Endodermal cell (in vitro differentiated cells): Measurements from ENCODE around the gene MTMR2. TPM values are rescaled to one million over a fixed set of nuclear protein-coding genes. Genes with fewer than 3 reads are reported as not detected.
A peak's percentile ranks its signal among the peaks of the same experiment; 100 is the strongest.

Source experiments
- DNase-seq: peaks from one replicate; pipeline ENCODE4 v3.0.0-alpha.2; 2017
- H3K27ac ChIP-seq: 2 replicates; pipeline ENCODE4 v1.5.1; 2013; ENCODE audit warnings: mild to moderate bottlenecking, low read depth, low read length, moderate library complexity
- H3K27me3 ChIP-seq: 2 replicates; pipeline ENCODE4 v1.6.1; 2013; ENCODE audit warnings: mild to moderate bottlenecking, low read length, moderate library complexity; ENCODE audit not compliant: insufficient read depth, control insufficient read depth, poor library complexity, severe bottlenecking
- H3K36me3 ChIP-seq: 2 replicates; pipeline ENCODE4 v1.7.0; 2013; ENCODE audit warnings: mild to moderate bottlenecking, low read length, moderate library complexity; ENCODE audit not compliant: control insufficient read depth, insufficient read depth
- H3K4me1 ChIP-seq: one replicate; pipeline ENCODE4 v1.7.0; 2013; ENCODE audit warnings: low read length; ENCODE audit not compliant: control insufficient read depth, insufficient read depth
- H3K4me3 ChIP-seq: 2 replicates; pipeline ENCODE4 v1.5.1; 2013; ENCODE audit warnings: mild to moderate bottlenecking, low read length, moderate library complexity
- H3K9ac ChIP-seq: 2 replicates; pipeline ENCODE4 v1.6.1; 2013; ENCODE audit warnings: mild to moderate bottlenecking, low read length, moderate library complexity; ENCODE audit not compliant: poor library complexity, severe bottlenecking; ENCODE audit errors: extremely low read depth
- H3K9me3 ChIP-seq: 2 replicates; pipeline ENCODE4 v1.6.1; 2013; ENCODE audit warnings: mild to moderate bottlenecking, low read length, moderate library complexity; ENCODE audit not compliant: control insufficient read depth
- H3K27ac Mint-ChIP-seq: 2 replicates; pipeline ENCODE4 v1.8.0; 2020; ENCODE audit warnings: mixed read lengths
- H3K27me3 Mint-ChIP-seq: 2 replicates; pipeline ENCODE4 v1.8.0; 2021; ENCODE audit warnings: mild to moderate bottlenecking, mixed read lengths; ENCODE audit not compliant: insufficient read depth
- H3K36me3 Mint-ChIP-seq: 2 replicates; pipeline ENCODE4 v1.8.0; 2020; ENCODE audit warnings: low read depth, mixed read lengths
- H3K4me1 Mint-ChIP-seq: 2 replicates; pipeline ENCODE4 v1.8.0; 2020; ENCODE audit warnings: mixed read lengths
- H3K4me3 Mint-ChIP-seq: 2 replicates; pipeline ENCODE4 v1.8.0; 2020; ENCODE audit warnings: mild to moderate bottlenecking, moderate library complexity, mixed read lengths
- H3K9me3 Mint-ChIP-seq: 2 replicates; pipeline ENCODE4 v1.8.0; 2020; ENCODE audit warnings: mild to moderate bottlenecking, mixed read lengths
- WGBS, 2 experiments: methylation state at CpG; one replicate each; pipeline versions ENCODE4 v1.1.5 to v1.1.7; 2013; ENCODE audit warnings: missing lambda C conversion rate in 2 of 2, mixed read lengths in 1 of 2; ENCODE audit not compliant: insufficient coverage in 1 of 2, insufficient read length in 1 of 2; 5-methylcytosine and 5-hydroxymethylcytosine counted together
- long read RNA-seq, 4 experiments: library from polyadenylated mRNA in 2 of 4; library from RNA in 1 of 4; library from capped mRNA in 1 of 4; stranded (forward) in 3 of 4; unstranded in 1 of 4; transcript quantifications; one replicate each; pipeline ENCODE4 v2.0.0, GENCODE V29; 2020 to 2021; ENCODE audit warnings: inconsistent platforms in 1 of 4
- polyA plus RNA-seq, 2 experiments: library from polyadenylated mRNA; stranded (reverse); fragments of 50-300 nt; gene quantifications; one replicate each; pipeline ENCODE4 v1.2.3, GENCODE V29; 2013
- total RNA-seq, 2 donors: library from RNA; stranded (reverse); fragmentation: NEBNext Ultra II Directional in 1 of 2; extraction: Animal tissue kit (Norgen Biotek cat#: 25700) in 1 of 2; gene quantifications; 2 replicates in 1 of 2; 3 replicates in 1 of 2; pipeline ENCODE4 v1.2.1, GENCODE V29; 2021
- TF ChIP-seq, protein P1 (sequence below): fragments of 200-600 bp; sonication (generic); conservative IDR thresholded peaks from 2 replicates; pipeline ENCODE4 v1.5.0; 2021; ENCODE audit warnings: antibody characterized with exemption, mild to moderate bottlenecking

Gene MTMR2
- total RNA-seq: 10 to 100 TPM; 56.9 to 65.8 TPM
- polyA plus RNA-seq (2013, experiment 1 of 2): 51.5 TPM
- 46.6 TPM for polyA plus RNA-seq (2013, experiment 2 of 2)
- long read RNA-seq, experiment 1, full-length matches to known transcripts: 11 of 46 reads
- long read RNA-seq, experiment 1, partial matches to known transcripts: 13 of 46 reads
- long read RNA-seq, experiment 1, other reads (novel, unspliced or antisense): 22 of 46 reads
- long read RNA-seq, experiment 2, full-length matches to known transcripts: 176 of 265 reads
- long read RNA-seq, experiment 2, partial matches to known transcripts: 10 of 265 reads
- long read RNA-seq, experiment 2, other reads (novel, unspliced or antisense): 79 of 265 reads
- long read RNA-seq, experiment 3, full-length matches to known transcripts: 347 of 591 reads
- long read RNA-seq, experiment 3, partial matches to known transcripts: 9 of 591 reads
- long read RNA-seq, experiment 3, other reads (novel, unspliced or antisense): 235 of 591 reads
- long read RNA-seq, experiment 4, full-length matches to known transcripts: 7 of 34 reads
- long read RNA-seq, experiment 4, partial matches to known transcripts: 17 of 34 reads
- long read RNA-seq, experiment 4, other reads (novel, unspliced or antisense): 10 of 34 reads

DNA sequence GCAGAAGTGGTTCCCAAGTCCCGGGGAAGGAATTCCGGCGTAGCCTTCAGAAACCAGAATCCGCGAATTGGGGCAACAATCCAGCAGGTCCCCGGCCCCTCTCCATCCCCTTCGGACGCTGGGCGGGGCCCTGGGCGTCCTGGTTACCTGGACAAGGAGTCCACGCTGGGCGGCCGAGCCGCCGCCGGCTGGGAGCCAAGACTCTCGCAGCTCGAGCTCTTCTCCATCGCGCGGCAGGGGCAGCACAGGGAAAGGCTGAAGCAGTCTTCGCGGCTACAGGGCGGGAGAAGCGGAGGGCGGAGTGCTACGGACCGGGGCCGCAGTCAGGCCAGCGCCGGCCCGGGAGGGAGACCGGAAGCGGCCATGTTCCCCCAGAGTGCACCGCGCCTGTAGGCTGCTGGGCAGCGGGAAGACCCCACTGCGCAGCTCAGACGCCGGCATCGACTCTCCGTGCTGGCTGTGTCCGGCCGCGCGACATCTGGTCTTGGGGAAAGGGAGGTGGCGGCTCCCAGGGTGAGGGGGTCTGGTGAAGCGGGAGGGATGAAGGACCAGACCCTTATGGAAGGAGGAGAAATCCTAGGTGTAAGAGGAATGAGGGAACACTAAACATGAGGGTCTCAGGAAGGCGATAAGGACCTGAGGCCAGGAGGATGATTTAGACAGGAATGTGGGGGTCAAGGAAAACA lies at the start of gene MTMR2:
TSS of gene MTMR2 (minus strand) at position 380 of the 686 bp plus-strand sequence. CDS start at position 227, 153 bp downstream.
- Mint-ChIP-seq H3K9me3 (no peaks in the 10 kb centered on the region), H3K4me1 (peaks cover 18% of the 10 kb centered on the region), H3K36me3 (no peaks in the 10 kb centered on the region), H3K27me3 (no peaks in the 10 kb centered on the region), H3K4me3 (peak within 1 kb of the TSS; percentile 92), H3K27ac (peak within 1 kb of the TSS; percentile 98)
- no peaks in the 10 kb centered on the region for H3K9me3 ChIP-seq
- H3K36me3 ChIP-seq: no peaks in the 10 kb centered on the region
- H3K4me3 ChIP-seq: peak within 1 kb of the TSS; percentile 94
- H3K4me1 ChIP-seq: no peaks in the 10 kb centered on the region
- DNase-seq: peak; percentile 93
- WGBS, 2 experiments: 0% methylated on average over 16 to 49 of the region's 49 CpGs
- no peaks in the 10 kb centered on the region for H3K27me3 ChIP-seq
- peak within 1 kb of the TSS; percentile 86 for H3K9ac ChIP-seq
- TF ChIP-seq, protein P1, sequence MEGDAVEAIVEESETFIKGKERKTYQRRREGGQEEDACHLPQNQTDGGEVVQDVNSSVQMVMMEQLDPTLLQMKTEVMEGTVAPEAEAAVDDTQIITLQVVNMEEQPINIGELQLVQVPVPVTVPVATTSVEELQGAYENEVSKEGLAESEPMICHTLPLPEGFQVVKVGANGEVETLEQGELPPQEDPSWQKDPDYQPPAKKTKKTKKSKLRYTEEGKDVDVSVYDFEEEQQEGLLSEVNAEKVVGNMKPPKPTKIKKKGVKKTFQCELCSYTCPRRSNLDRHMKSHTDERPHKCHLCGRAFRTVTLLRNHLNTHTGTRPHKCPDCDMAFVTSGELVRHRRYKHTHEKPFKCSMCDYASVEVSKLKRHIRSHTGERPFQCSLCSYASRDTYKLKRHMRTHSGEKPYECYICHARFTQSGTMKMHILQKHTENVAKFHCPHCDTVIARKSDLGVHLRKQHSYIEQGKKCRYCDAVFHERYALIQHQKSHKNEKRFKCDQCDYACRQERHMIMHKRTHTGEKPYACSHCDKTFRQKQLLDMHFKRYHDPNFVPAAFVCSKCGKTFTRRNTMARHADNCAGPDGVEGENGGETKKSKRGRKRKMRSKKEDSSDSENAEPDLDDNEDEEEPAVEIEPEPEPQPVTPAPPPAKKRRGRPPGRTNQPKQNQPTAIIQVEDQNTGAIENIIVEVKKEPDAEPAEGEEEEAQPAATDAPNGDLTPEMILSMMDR: no peak
- peak within 1 kb of the TSS; percentile 81 for H3K27ac ChIP-seq

DNA sequence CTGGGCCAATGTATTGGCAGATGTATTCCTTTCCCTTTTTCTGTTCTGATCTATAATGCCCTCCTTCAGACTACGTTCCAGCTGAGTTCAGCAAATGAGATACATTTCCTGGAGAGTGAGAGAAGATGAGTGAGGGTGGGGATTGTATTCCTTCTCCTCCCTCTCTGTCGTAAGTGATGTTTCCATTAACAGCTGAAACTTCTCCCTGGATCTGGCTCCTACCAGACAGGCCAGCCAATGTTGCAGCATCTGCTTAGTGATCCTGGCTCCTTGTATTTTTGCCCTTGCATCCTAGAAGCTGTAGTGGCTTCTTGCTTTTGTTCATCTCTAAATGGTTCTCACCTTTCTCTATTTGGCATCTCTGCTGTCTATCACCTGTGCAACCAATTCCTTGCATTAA lies 48.2 kb upstream of the MTMR2 start:
- WGBS, 2 experiments: 98% methylated on average over 2 of the region's 2 CpGs; no CpG with 5 or more reads in 1 of the 2 experiments
- Mint-ChIP-seq H3K4me3 (no peak overlapping the region), H3K9me3 (peaks cover 8% of the 10 kb centered on the region), H3K27ac (no peak overlapping the region), H3K27me3 (peaks cover 2% of the 10 kb centered on the region), H3K36me3 (peaks cover 2% of the 10 kb centered on the region), H3K4me1 (no peaks in the 10 kb centered on the region)
- TF ChIP-seq, protein P1: no peak
- no peak overlapping the region for H3K27ac ChIP-seq
- H3K9ac ChIP-seq: no peak overlapping the region
- H3K36me3 ChIP-seq: no peaks in the 10 kb centered on the region
- no peaks in the 10 kb centered on the region for H3K9me3 ChIP-seq
- no peak for DNase-seq
- H3K4me3 ChIP-seq: no peak overlapping the region
- H3K4me1 ChIP-seq: no peaks in the 10 kb centered on the region
- H3K27me3 ChIP-seq: no peaks in the 10 kb centered on the region

DNA sequence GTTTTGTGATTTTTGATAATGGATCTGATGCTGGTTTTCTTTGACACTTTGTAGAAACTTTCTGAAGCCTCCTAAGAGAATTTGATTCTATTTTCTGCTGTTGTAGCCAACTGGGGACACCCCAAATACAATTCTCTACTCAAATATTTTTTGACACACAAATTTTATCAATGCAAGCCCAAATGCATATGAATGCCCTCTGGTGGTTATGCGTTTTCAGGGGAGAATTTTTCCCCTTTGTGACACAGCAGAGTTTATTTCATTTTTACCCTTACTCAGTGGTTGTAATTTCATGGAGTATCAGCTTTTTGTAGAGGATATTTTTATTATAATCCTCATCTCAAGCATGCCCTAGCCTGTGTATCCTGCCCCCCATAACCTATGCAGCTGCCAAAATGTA lies 44.7 kb upstream of the MTMR2 start:
- TF ChIP-seq, protein P1: peak; percentile 37
- Histone ChIP-seq H3K27me3 (no peaks in the 10 kb centered on the region), H3K9me3 (no peaks in the 10 kb centered on the region), H3K9ac (no peak overlapping the region), H3K4me1 (peaks cover 8% of the 10 kb centered on the region), H3K36me3 (no peaks in the 10 kb centered on the region), H3K27ac (no peak overlapping the region), H3K4me3 (no peak overlapping the region)
- Mint-ChIP-seq H3K27me3 (peaks cover 2% of the 10 kb centered on the region), H3K9me3 (peaks cover 7% of the 10 kb centered on the region), H3K4me3 (no peak overlapping the region), H3K36me3 (peaks cover 2% of the 10 kb centered on the region), H3K4me1 (peaks cover 10% of the 10 kb centered on the region), H3K27ac (no peak overlapping the region)
- WGBS, 2 experiments: 83% methylated on average over 1 of the region's 1 CpG; no CpG with 5 or more reads in 1 of the 2 experiments
- no peak for DNase-seq
